Stimulated activated CD8-positive, alpha-beta memory T cell treated with anti-CD3 and anti-CD28 coated beads, Interleukin-7, amount 100 ng/mL, for 48 hours (primary cell): ENCODE measurements around the gene PPM1G.

Experiments used
- DNase-seq, 2 donors: peaks; one replicate each; pipeline ENCODE4 v3.0.0-alpha.2; 2020; ENCODE audit warnings: low read depth in 1 of 2; ENCODE audit errors: extremely low read depth in 1 of 2

The PPM1G gene

DNA sequence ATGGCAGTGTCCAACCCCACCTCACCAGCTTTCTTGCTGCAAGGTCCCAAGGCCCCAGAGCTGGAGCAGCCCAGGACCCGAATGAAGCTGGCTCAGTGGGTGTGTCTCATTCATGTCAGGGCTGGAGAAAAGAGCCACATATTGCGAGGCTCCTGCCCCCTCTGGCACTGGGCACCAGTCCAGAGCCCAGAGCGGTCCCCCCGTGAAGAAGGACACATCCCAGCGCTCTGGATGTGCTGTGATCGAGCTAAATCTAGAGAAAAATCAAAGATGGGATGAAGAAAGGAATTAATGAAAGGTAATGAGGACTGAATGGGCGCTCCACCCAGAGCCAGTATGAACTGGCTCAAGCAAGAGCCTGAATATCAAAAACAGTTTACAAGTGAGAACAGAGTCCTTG lies 73.2 kb downstream of the PPM1G start:
- no peak for DNase-seq

DNA sequence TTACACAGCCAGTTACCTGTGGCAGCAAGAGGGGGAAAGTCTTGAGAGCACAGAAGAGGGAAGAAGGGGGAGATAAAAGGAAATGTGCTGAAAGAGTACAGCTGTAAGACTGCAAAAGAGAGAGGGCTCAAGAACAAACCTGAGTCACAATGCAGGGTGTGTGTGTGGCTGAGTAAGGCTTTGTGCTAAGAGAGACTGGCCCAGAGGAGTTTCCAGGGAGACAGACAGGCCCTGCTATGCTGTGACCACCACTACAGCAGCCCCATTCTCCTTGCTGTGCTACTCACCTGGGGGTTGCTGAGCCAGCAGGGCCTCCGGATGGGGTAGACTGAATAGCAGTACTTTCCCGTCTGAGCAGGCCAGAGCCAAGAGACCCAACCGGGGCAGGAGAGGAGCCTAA lies 74.1 kb downstream of the PPM1G start:
- DNase-seq = no peak
